ENCODE measurements around the gene NKAIN1. TPM values are rescaled to one million over a fixed set of nuclear protein-coding genes. Genes with fewer than 3 reads are reported as not detected.

Gene NKAIN1
- total and polyA plus RNA-seq, 9 donors = 0.05 to 1.2 (median 0.23) TPM

GRCh38 chr1:31166462-31166861 lies 73.2 kb downstream of the NKAIN1 start:
- H3K27ac ChIP-seq = no peak overlapping the region
- DNase-seq = no peak
- no peaks in the 10 kb centered on the region for H3K9me3 ChIP-seq
- TF ChIP-seq POLR2A (IDR thresholded peaks at IDR 0.05) (no peak), EP300 (IDR thresholded peaks at IDR 0.05) (no peak), CTCF (IDR thresholded peaks at IDR 0.05) (no peak)
- no peaks in the 10 kb centered on the region for H3K27me3 ChIP-seq
- no peaks in the 10 kb centered on the region for H3K36me3 ChIP-seq
- 75 to 85% (median 80%) methylated on average over 8 of the region's 8 CpGs for WGBS, 3 donors
- H3K4me3 ChIP-seq = no peak overlapping the region
- intact Hi-C loops (cut with DNase I) = no loop called here
- peaks cover 3% of the 10 kb centered on the region for H3K4me1 ChIP-seq (ENCODE audit: insufficient read depth)

GRCh38 chr1:31164291-31164690 lies 75.4 kb downstream of the NKAIN1 start:
- WGBS, 3 donors = 68 to 96% (median 83%) methylated on average over 5 of the region's 5 CpGs
- intact Hi-C loops (cut with DNase I) = no loop called here
- Histone ChIP-seq H3K27ac (no peak overlapping the region), H3K27me3 (no peaks in the 10 kb centered on the region), H3K4me1 (ENCODE audit: insufficient read depth) (no peaks in the 10 kb centered on the region), H3K36me3 (no peaks in the 10 kb centered on the region), H3K4me3 (no peak overlapping the region), H3K9me3 (no peaks in the 10 kb centered on the region)
- no peak for TF ChIP-seq CTCF (IDR thresholded peaks at IDR 0.05)
- TF ChIP-seq POLR2A (IDR thresholded peaks at IDR 0.05) = no peak
- TF ChIP-seq EP300 (IDR thresholded peaks at IDR 0.05) = no peak
- DNase-seq = no peak

- DNase-seq = no peak
- H3K4me1 ChIP-seq (ENCODE audit: insufficient read depth) = no peaks in the 10 kb centered on the region
- no peaks in the 10 kb centered on the region for H3K27me3 ChIP-seq
- intact Hi-C loops (cut with DNase I) = no loop called here
- H3K27ac ChIP-seq = no peak overlapping the region
- TF ChIP-seq EP300 (IDR thresholded peaks at IDR 0.05) (no peak), CTCF (IDR thresholded peaks at IDR 0.05) (no peak), POLR2A (IDR thresholded peaks at IDR 0.05) (no peak)
- no peaks in the 10 kb centered on the region for H3K9me3 ChIP-seq
- H3K36me3 ChIP-seq = no peaks in the 10 kb centered on the region
- WGBS, 3 donors = 84 to 87% (median 85%) methylated on average over 9 of the region's 9 CpGs
- no peak overlapping the region for H3K4me3 ChIP-seq
Observed at GRCh38 chr1:31163866-31164265, 75.8 kb downstream of the NKAIN1 start.

GRCh38 chr1:31161571-31161970 lies 78.1 kb downstream of the NKAIN1 start:
- DNase-seq = no peak
- TF ChIP-seq CTCF (IDR thresholded peaks at IDR 0.05) = no peak
- TF ChIP-seq EP300 (IDR thresholded peaks at IDR 0.05) = no peak
- TF ChIP-seq POLR2A (IDR thresholded peaks at IDR 0.05) = no peak

More at GRCh38 chr1:31161571-31161970, 78.1 kb downstream of the NKAIN1 start:
- Histone ChIP-seq H3K9me3 (no peaks in the 10 kb centered on the region), H3K27ac (no peak overlapping the region), H3K36me3 (no peaks in the 10 kb centered on the region), H3K27me3 (no peaks in the 10 kb centered on the region), H3K4me3 (no peak overlapping the region), H3K4me1 (ENCODE audit: insufficient read depth) (no peaks in the 10 kb centered on the region)
- 59 to 70% (median 66%) methylated on average over 5 of the region's 5 CpGs for WGBS, 3 donors
- intact Hi-C loops (cut with DNase I) = no loop called here

All from ovary (tissue), 9 donors.